Ovary (tissue), 3 donors: Measurements from ENCODE around the gene MRPL17.

Experiments used
- EP300 ChIP-seq: sonication (generic); formaldehyde crosslinking; IDR thresholded peaks from one replicate; pipeline ENCODE4 v1.6.1; 2017; ENCODE audit warnings: antibody characterized with exemption
- POLR2A ChIP-seq: fragments of 450-650 bp; IDR thresholded peaks from one replicate; pipeline ENCODE4 v1.6.1; 2017; ENCODE audit warnings: antibody characterized with exemption, mild to moderate bottlenecking, moderate library complexity
- TF ChIP-seq, protein P1 (sequence below), 3 donors: fragments of 450-650 bp in 2 of 3; fragments of 200-600 bp in 1 of 3; IDR thresholded peaks; one replicate each; pipeline versions ENCODE4 v1.5.1 to v1.8.0; 2016 to 2022; ENCODE audit warnings: antibody characterized with exemption in 3 of 3, mild to moderate bottlenecking in 1 of 3
- donor health status: DM: no; HTN: no; CAD: no.

DNA sequence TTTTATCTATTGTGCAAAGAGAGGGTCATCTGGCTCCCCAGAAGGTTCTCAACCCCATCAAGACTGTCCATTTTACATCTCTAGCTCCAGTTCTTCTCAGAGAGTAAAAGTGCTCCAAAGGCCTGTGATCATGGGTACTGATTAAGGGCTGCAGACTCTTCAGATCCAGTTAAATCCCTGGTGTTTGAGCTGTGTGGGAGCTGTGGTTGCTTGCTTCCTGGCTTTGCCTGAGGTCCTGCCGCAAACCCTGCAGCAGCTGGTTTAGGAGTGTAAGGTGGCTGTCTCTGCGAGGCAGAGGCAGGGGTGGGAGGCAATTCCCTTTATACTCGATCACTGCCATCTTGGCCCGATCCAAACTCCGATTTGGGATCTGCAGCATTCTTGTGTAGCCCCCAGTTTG, 1.2 kb downstream of the MRPL17 start:
- TF ChIP-seq, protein P1, sequence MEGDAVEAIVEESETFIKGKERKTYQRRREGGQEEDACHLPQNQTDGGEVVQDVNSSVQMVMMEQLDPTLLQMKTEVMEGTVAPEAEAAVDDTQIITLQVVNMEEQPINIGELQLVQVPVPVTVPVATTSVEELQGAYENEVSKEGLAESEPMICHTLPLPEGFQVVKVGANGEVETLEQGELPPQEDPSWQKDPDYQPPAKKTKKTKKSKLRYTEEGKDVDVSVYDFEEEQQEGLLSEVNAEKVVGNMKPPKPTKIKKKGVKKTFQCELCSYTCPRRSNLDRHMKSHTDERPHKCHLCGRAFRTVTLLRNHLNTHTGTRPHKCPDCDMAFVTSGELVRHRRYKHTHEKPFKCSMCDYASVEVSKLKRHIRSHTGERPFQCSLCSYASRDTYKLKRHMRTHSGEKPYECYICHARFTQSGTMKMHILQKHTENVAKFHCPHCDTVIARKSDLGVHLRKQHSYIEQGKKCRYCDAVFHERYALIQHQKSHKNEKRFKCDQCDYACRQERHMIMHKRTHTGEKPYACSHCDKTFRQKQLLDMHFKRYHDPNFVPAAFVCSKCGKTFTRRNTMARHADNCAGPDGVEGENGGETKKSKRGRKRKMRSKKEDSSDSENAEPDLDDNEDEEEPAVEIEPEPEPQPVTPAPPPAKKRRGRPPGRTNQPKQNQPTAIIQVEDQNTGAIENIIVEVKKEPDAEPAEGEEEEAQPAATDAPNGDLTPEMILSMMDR (IDR thresholded peaks at IDR 0.05) = no peak
- no peak for TF ChIP-seq POLR2A
- no peak for TF ChIP-seq EP300
